MM.1S (cell line): ENCODE results near the gene ECHS1.

Experiments used
- CTCF ChIP-seq: fragments of 300-600 bp; sonication (generic); IDR thresholded peaks from 2 replicates; pipeline ENCODE4 v1.5.1; 2016; ENCODE audit warnings: antibody characterized with exemption, low read length, mixed read lengths
- EZH2 ChIP-seq: fragments of 300-600 bp; sonication (generic); optimal IDR thresholded peaks from 2 replicates; pipeline ENCODE3; 2017; ENCODE audit warnings: low read depth, mild to moderate bottlenecking, antibody characterized with exemption, low read length, mixed read lengths
- EZH2phosphoT487 ChIP-seq: fragments of 300-600 bp; sonication (generic); IDR thresholded peaks from 2 replicates; pipeline ENCODE4 v1.6.1; 2018; ENCODE audit warnings: antibody characterized with exemption, low read length

DNA sequence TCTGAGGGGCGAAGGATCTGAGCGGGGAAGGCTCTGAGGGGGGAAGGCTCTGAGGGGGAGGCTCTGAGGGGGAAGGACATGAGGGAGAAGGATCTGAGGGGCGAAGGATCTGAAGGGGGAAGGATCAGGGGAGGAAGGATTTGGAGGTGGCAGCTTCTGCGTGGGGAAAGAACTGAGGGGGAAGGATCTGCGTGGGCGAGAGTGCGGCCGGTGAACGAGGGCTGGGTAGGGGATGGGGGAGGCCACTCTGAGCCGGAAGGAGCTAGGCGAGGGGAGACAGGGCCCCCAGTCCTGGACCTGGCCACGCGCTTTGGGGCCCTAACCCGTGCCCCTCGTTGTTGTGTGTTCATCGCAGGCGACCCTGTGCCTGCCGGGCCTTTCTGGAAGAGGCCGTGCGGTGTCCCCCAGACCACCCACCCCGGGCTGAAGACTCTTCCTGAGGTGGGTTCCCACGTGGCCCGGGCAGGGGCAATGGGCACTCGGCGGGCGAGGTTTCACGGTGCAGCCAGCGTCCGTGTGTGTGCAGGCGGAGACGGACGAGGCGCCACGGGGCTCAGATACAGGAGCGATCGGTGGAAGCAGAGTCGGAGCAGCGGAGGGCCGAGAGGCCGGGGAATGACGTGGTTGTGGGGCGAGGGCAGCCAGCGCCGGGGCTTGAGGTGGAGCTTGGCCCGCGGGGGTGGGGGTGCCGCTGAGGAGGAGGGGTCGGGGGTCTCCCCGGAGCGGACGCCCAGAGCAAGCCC is 38.5 kb downstream of the ECHS1 start:
- TF ChIP-seq CTCF: no peak
- TF ChIP-seq EZH2: no peak
- TF ChIP-seq EZH2phosphoT487: no peak
